ENCODE results near the gene TTC34. TPM values are rescaled to one million over a fixed set of nuclear protein-coding genes. Genes with fewer than 3 reads are reported as not detected.

TTC34 gene
- total and polyA plus RNA-seq, 2 experiments from 2014 or later, result 0.08 to 0.35 TPM

DNA sequence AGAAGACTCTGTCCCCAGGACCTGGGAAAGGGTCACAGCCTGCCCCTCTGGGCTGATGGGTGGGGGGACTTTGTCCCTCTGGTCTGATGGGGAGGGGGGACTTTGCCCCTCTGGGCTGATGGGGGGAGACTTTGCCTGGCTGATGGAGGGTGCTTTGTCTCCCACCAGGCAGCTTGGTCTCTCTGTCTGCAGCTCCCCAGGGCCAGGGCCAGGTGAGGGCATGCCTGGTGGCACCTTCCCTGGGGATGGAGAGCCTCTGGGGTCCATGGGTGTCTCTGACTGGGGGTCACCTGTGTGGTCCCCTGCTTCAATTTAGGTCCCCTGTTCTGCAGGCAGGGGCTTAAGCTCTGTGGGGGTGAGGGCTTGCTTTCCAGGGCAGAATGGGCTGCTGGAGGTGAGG is 23.5 kb upstream of the TTC34 start:
- H3K4me1 Mint-ChIP-seq, result no peaks in the 10 kb centered on the region
- ATAC-seq (no peak), DNase-seq (ENCODE audit: low spot score) (no peak)
- Histone ChIP-seq H3K79me2 (replicated peaks; ENCODE audit: insufficient read depth) (no peaks in the 10 kb centered on the region), H3F3A (replicated peaks; ENCODE audit: low read depth) (no peaks in the 10 kb centered on the region), H3K27ac (ENCODE audit: low read depth) (no peak overlapping the region), H3K4me1 (ENCODE audit: insufficient read depth) (no peaks in the 10 kb centered on the region), H3K36me3 (ENCODE audit: insufficient read depth) (no peaks in the 10 kb centered on the region), H3K4me2 (no peak overlapping the region), H3K4me3 (no peak overlapping the region), H4K20me1 (replicated peaks; ENCODE audit: insufficient read depth) (no peaks in the 10 kb centered on the region), H3K27me3 (ENCODE audit: insufficient read depth) (no peaks in the 10 kb centered on the region), H2AFZ (no peak overlapping the region), H3K9me2 (ENCODE audit: insufficient read depth) (no peaks in the 10 kb centered on the region)
- peaks cover 17% of the 10 kb centered on the region for H3K36me3 Mint-ChIP-seq (ENCODE audit: low read depth)
- H3K27ac Mint-ChIP-seq, result no peak overlapping the region
- H3K27me3 Mint-ChIP-seq (ENCODE audit: insufficient read depth, low read depth, poor library complexity), result peaks cover 10% of the 10 kb centered on the region
- H3K9me3 Mint-ChIP-seq, result peaks cover 91% of the 10 kb centered on the region
- no peak overlapping the region for H3K4me3 Mint-ChIP-seq
- TF ChIP-seq, protein P1, sequence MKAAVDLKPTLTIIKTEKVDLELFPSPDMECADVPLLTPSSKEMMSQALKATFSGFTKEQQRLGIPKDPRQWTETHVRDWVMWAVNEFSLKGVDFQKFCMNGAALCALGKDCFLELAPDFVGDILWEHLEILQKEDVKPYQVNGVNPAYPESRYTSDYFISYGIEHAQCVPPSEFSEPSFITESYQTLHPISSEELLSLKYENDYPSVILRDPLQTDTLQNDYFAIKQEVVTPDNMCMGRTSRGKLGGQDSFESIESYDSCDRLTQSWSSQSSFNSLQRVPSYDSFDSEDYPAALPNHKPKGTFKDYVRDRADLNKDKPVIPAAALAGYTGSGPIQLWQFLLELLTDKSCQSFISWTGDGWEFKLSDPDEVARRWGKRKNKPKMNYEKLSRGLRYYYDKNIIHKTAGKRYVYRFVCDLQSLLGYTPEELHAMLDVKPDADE (IDR thresholded peaks at IDR 0.05), result no peak
- TF ChIP-seq, protein P2, sequence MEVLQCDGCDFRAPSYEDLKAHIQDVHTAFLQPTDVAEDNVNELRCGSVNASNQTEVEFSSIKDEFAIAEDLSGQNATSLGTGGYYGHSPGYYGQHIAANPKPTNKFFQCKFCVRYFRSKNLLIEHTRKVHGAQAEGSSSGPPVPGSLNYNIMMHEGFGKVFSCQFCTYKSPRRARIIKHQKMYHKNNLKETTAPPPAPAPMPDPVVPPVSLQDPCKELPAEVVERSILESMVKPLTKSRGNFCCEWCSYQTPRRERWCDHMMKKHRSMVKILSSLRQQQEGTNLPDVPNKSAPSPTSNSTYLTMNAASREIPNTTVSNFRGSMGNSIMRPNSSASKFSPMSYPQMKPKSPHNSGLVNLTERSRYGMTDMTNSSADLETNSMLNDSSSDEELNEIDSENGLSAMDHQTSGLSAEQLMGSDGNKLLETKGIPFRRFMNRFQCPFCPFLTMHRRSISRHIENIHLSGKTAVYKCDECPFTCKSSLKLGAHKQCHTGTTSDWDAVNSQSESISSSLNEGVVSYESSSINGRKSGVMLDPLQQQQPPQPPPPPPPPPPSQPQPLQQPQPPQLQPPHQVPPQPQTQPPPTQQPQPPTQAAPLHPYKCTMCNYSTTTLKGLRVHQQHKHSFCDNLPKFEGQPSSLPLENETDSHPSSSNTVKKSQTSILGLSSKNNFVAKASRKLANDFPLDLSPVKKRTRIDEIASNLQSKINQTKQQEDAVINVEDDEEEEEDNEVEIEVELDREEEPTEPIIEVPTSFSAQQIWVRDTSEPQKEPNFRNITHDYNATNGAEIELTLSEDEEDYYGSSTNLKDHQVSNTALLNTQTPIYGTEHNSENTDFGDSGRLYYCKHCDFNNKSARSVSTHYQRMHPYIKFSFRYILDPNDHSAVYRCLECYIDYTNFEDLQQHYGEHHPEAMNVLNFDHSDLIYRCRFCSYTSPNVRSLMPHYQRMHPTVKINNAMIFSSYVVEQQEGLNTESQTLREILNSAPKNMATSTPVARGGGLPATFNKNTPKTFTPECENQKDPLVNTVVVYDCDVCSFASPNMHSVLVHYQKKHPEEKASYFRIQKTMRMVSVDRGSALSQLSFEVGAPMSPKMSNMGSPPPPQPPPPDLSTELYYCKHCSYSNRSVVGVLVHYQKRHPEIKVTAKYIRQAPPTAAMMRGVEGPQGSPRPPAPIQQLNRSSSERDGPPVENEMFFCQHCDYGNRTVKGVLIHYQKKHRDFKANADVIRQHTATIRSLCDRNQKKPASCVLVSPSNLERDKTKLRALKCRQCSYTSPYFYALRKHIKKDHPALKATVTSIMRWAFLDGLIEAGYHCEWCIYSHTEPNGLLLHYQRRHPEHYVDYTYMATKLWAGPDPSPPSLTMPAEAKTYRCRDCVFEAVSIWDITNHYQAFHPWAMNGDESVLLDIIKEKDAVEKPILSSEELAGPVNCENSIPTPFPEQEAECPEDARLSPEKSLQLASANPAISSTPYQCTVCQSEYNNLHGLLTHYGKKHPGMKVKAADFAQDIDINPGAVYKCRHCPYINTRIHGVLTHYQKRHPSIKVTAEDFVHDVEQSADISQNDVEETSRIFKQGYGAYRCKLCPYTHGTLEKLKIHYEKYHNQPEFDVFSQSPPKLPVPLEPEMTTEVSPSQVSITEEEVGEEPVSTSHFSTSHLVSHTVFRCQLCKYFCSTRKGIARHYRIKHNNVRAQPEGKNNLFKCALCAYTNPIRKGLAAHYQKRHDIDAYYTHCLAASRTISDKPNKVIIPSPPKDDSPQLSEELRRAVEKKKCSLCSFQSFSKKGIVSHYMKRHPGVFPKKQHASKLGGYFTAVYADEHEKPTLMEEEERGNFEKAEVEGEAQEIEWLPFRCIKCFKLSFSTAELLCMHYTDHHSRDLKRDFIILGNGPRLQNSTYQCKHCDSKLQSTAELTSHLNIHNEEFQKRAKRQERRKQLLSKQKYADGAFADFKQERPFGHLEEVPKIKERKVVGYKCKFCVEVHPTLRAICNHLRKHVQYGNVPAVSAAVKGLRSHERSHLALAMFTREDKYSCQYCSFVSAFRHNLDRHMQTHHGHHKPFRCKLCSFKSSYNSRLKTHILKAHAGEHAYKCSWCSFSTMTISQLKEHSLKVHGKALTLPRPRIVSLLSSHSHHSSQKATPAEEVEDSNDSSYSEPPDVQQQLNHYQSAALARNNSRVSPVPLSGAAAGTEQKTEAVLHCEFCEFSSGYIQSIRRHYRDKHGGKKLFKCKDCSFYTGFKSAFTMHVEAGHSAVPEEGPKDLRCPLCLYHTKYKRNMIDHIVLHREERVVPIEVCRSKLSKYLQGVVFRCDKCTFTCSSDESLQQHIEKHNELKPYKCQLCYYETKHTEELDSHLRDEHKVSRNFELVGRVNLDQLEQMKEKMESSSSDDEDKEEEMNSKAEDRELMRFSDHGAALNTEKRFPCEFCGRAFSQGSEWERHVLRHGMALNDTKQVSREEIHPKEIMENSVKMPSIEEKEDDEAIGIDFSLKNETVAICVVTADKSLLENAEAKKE (CRISPR knock-in tag; IDR thresholded peaks at IDR 0.05), result no peak
- TF ChIP-seq, protein P3, sequence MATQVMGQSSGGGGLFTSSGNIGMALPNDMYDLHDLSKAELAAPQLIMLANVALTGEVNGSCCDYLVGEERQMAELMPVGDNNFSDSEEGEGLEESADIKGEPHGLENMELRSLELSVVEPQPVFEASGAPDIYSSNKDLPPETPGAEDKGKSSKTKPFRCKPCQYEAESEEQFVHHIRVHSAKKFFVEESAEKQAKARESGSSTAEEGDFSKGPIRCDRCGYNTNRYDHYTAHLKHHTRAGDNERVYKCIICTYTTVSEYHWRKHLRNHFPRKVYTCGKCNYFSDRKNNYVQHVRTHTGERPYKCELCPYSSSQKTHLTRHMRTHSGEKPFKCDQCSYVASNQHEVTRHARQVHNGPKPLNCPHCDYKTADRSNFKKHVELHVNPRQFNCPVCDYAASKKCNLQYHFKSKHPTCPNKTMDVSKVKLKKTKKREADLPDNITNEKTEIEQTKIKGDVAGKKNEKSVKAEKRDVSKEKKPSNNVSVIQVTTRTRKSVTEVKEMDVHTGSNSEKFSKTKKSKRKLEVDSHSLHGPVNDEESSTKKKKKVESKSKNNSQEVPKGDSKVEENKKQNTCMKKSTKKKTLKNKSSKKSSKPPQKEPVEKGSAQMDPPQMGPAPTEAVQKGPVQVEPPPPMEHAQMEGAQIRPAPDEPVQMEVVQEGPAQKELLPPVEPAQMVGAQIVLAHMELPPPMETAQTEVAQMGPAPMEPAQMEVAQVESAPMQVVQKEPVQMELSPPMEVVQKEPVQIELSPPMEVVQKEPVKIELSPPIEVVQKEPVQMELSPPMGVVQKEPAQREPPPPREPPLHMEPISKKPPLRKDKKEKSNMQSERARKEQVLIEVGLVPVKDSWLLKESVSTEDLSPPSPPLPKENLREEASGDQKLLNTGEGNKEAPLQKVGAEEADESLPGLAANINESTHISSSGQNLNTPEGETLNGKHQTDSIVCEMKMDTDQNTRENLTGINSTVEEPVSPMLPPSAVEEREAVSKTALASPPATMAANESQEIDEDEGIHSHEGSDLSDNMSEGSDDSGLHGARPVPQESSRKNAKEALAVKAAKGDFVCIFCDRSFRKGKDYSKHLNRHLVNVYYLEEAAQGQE (IDR thresholded peaks at IDR 0.05; ENCODE audit: unreplicated experiment), result no peak
- TF ChIP-seq ZNF331 (CRISPR knock-in tag; IDR thresholded peaks at IDR 0.05; ENCODE audit: low read depth) (no peak), STAT1 (IDR thresholded peaks at IDR 0.05; ENCODE audit: unreplicated experiment) (no peak), NANOG (IDR thresholded peaks at IDR 0.05; ENCODE audit: borderline replicate concordance) (no peak), JUNB (IDR thresholded peaks at IDR 0.05; ENCODE audit: unreplicated experiment) (no peak), CREB1 (CRISPR knock-in tag; IDR thresholded peaks at IDR 0.05; ENCODE audit: low read depth) (no peak), EZH2 (IDR thresholded peaks at IDR 0.05; ENCODE audit: low read depth, unreplicated experiment) (no peak), ZNF114 (CRISPR knock-in tag; IDR thresholded peaks at IDR 0.05) (no peak), POLR2AphosphoS5 (IDR thresholded peaks at IDR 0.05; ENCODE audit: low read depth) (no peak), EZH2phosphoT487 (IDR thresholded peaks at IDR 0.05; ENCODE audit: unreplicated experiment) (no peak)
- TF ChIP-seq, protein P4, sequence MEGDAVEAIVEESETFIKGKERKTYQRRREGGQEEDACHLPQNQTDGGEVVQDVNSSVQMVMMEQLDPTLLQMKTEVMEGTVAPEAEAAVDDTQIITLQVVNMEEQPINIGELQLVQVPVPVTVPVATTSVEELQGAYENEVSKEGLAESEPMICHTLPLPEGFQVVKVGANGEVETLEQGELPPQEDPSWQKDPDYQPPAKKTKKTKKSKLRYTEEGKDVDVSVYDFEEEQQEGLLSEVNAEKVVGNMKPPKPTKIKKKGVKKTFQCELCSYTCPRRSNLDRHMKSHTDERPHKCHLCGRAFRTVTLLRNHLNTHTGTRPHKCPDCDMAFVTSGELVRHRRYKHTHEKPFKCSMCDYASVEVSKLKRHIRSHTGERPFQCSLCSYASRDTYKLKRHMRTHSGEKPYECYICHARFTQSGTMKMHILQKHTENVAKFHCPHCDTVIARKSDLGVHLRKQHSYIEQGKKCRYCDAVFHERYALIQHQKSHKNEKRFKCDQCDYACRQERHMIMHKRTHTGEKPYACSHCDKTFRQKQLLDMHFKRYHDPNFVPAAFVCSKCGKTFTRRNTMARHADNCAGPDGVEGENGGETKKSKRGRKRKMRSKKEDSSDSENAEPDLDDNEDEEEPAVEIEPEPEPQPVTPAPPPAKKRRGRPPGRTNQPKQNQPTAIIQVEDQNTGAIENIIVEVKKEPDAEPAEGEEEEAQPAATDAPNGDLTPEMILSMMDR (conservative IDR thresholded peaks at IDR 0.05; ENCODE audit: low read depth in 2 of 2), result no peak
